Adrenal gland (tissue), 12 donors: ENCODE data around the gene CALML6. TPM values are rescaled to one million over a fixed set of nuclear protein-coding genes. Genes with fewer than 3 reads are reported as not detected.
"Not testable (repeated sequence)": the region's sequence is repeated elsewhere in the genome, so short reads cannot be mapped to it uniquely, and the experiment has no call there.

Experiments used
- DNase-seq, 7 donors: peaks; one replicate each; pipeline ENCODE4 v3.0.0-alpha.2; 2019 to 2020
- H3K27ac ChIP-seq, 5 donors: fragments of 200-600 bp; sonication (generic) in 4 of 5; 1 replicate in 3 of 5; 2 replicates in 2 of 5; pipeline versions ENCODE4 v1.5.1 to v1.8.0; 2016 to 2020; ENCODE audit warnings: mild to moderate bottlenecking in 1 of 5
- H3K27me3 ChIP-seq: fragments of 200-600 bp; 2 replicates; pipeline ENCODE4 v1.8.0; 2021
- H3K36me3 ChIP-seq, 2 donors: fragments of 200-600 bp; replicated peaks in 1 of 2; 1 replicate in 1 of 2; 2 replicates in 1 of 2; pipeline versions ENCODE4 v1.5.1 to v1.8.0; 2018 to 2022
- H3K4me1 ChIP-seq, 2 donors: fragments of 200-600 bp; replicated peaks in 1 of 2; 1 replicate in 1 of 2; 2 replicates in 1 of 2; pipeline versions ENCODE4 v1.5.1 to v1.8.0; 2018 to 2021
- H3K4me3 ChIP-seq, 4 donors: fragments of 200-600 bp; sonication (generic) in 3 of 4; one replicate each; pipeline ENCODE4 v1.5.1; 2016 to 2018
- H3K9me3 ChIP-seq, 3 donors: fragments of 200-600 bp; sonication (generic) in 1 of 3; replicated peaks in 1 of 3; 1 replicate in 2 of 3; 2 replicates in 1 of 3; pipeline versions ENCODE4 v1.5.1 to v1.8.0; 2016 to 2021
- CTCF ChIP-seq, 6 experiments: fragments of 450-650 bp in 4 of 6; fragments of 200-600 bp in 2 of 6; sonication (generic) in 1 of 6; IDR thresholded peaks; 1 replicate in 5 of 6; 2 replicates in 1 of 6; pipeline versions ENCODE4 v1.5.1 to v1.8.0; 2016 to 2021; ENCODE audit warnings: antibody characterized with exemption in 6 of 6, mild to moderate bottlenecking in 2 of 6, moderate library complexity in 1 of 6
- POLR2A ChIP-seq, 2 donors: fragments of 450-650 bp; IDR thresholded peaks; one replicate each; pipeline ENCODE4 v1.6.1; 2017; ENCODE audit warnings: antibody characterized with exemption in 2 of 2, mild to moderate bottlenecking in 2 of 2, moderate library complexity in 1 of 2
- WGBS, 4 donors: extraction: QIAGEN DNeasy Blood & Tissue Kit in 2 of 4; methylation state at CpG; one replicate each; pipeline versions ENCODE4 v1.1.5 to v1.1.7; 2013 to 2017; 5-methylcytosine and 5-hydroxymethylcytosine counted together
- intact Hi-C, 2 donors: fragments of 100-400 bp; cut with DNase I; formaldehyde crosslinking; loops; one replicate each; pipeline versions ENCODE4 v1.14.1 to v1.15.0; 2022 to 2023
- polyA plus RNA-seq, 3 donors: library from polyadenylated mRNA; stranded (reverse); fragments of 200-250 nt in 2 of 3; fragments of 350-450 nt in 1 of 3; fragmentation: Illumina TruSeq in 1 of 3; extraction: RNeasy Lipid Tissue Mini Kit (QIAGEN cat#74804) in 1 of 3; gene quantifications; one replicate each; pipeline ENCODE4 v1.2.3, GENCODE V29; 2013 to 2014
- total RNA-seq, 9 donors: library from RNA; depleted of rRNA in 4 of 9; stranded (reverse); fragments of >200 nt in 4 of 9; fragments of 120-200 nt in 1 of 9; fragmentation: NEBNext Ultra II Directional in 1 of 9; extraction: Animal tissue kit (Norgen Biotek cat#: 25700) in 1 of 9; gene quantifications; one replicate each; pipeline versions ENCODE4 v1.1.0 to v1.2.4, GENCODE V29; 2013 to 2023
- donor health status: healthy with polysubstance abuse.
- donor health status: Bipolar disorder and iron deficiency.
- donor health status: DM: yes; HTN: yes; CAD: no.
- donor health status: DM: no; HTN: no; CAD: no.
- donor health status: DM: no; HTN: no; CAD: no.
- donor health status: DM: yes; HTN: yes; CAD: no.

The CALML6 gene
- total and polyA plus RNA-seq, 12 donors: 0.17 to 4.7 (median 0.48) TPM; not detected in 6

GRCh38 chr1:1883092-1883873, 31.8 kb upstream of the CALML6 start:
- intact Hi-C loops: no loop called here
- no peaks in the 10 kb centered on the region for H3K27me3 ChIP-seq
- H3K4me3 ChIP-seq: no peak overlapping the region
- H3K27ac ChIP-seq: peak overlapping the region in 4 of 5 donors; percentile 52 to 70 (median 66)
- no peaks in the 10 kb centered on the region for H3K9me3 ChIP-seq
- TF ChIP-seq POLR2A (IDR thresholded peaks at IDR 0.05) (no peak), CTCF (IDR thresholded peaks at IDR 0.05) (no peak)
- H3K4me1 ChIP-seq: peaks cover 42 to 84% of the 10 kb centered on the region in 2 donors
- DNase-seq: peak in 2 of 7 donors; percentile 28 to 42
- no peaks in the 10 kb centered on the region for H3K36me3 ChIP-seq
- 28 to 40% (median 28%) methylated on average over 4 of the region's 4 CpGs for WGBS, 4 donors

- WGBS, 4 donors: 56 to 61% (median 59%) methylated on average over 11 of the region's 11 CpGs
- H3K4me3 ChIP-seq, DNase-seq, H3K27me3 ChIP-seq, intact Hi-C loops, H3K9me3 ChIP-seq, H3K36me3 ChIP-seq: not testable (repeated sequence)
- Histone ChIP-seq H3K4me1 (peaks cover 48 to 85% of the 10 kb centered on the region in 2 donors), H3K27ac (peak overlapping the region in 4 of 5 donors; percentile 52 to 70 (median 66))
Observed at GRCh38 chr1:1883890-1884289, 31.2 kb upstream of the CALML6 start.

- peak overlapping the region in 3 of 5 donors; percentile 86 to 95 (median 90) for H3K27ac ChIP-seq
- H3K4me3 ChIP-seq: peak overlapping the region in 3 of 4 donors; percentile 27 to 83 (median 77)
- WGBS, 4 donors: 11 to 20% (median 12%) methylated on average over 9 of the region's 9 CpGs
- DNase-seq: no peak
- no peaks in the 10 kb centered on the region for H3K9me3 ChIP-seq
- no peaks in the 10 kb centered on the region for H3K27me3 ChIP-seq
- intact Hi-C loops: no loop called here
- TF ChIP-seq POLR2A (IDR thresholded peaks at IDR 0.05): no peak
- no peak for TF ChIP-seq CTCF (IDR thresholded peaks at IDR 0.05)
- peaks cover 34 to 60% of the 10 kb centered on the region in 2 donors for H3K4me1 ChIP-seq
- no peaks in the 10 kb centered on the region for H3K36me3 ChIP-seq
Observed at GRCh38 chr1:1889090-1889750, 25.8 kb upstream of the CALML6 start.

- intact Hi-C loops: loop anchor here in 1 of 2 donors (5.0 kb wide), 2 partner anchors 33 to 103 kb away; no protein-coding TSS in a partner anchor
Observed at GRCh38 chr1:1889847-1890505, 25.1 kb upstream of the CALML6 start.

More at GRCh38 chr1:1889847-1890505, 25.1 kb upstream of the CALML6 start:
- no peaks in the 10 kb centered on the region for H3K9me3 ChIP-seq
- peak overlapping the region in 4 of 5 donors; percentile 86 to 99 (median 92) for H3K27ac ChIP-seq
- DNase-seq: peak in 5 of 7 donors; percentile 39 to 63 (median 61)
- no peaks in the 10 kb centered on the region for H3K27me3 ChIP-seq
- peak overlapping the region; percentile 27 to 93 (median 80) for H3K4me3 ChIP-seq
- no peaks in the 10 kb centered on the region for H3K36me3 ChIP-seq
- WGBS, 4 donors: 0 to 1% (median 0%) methylated on average over 3 to 88 of the region's 88 CpGs
- TF ChIP-seq CTCF (IDR thresholded peaks at IDR 0.05): peak in 1 of 6 experiments; percentile 6
- peak in 1 of 2 donors; percentile 8 for TF ChIP-seq POLR2A (IDR thresholded peaks at IDR 0.05)
- H3K4me1 ChIP-seq: peaks cover 37 to 63% of the 10 kb centered on the region in 2 donors
